MM.1S (cell line): ENCODE measurements around the gene TRUB2.

Experiments used
- DNase-seq: peaks from one replicate; pipeline ENCODE4 v3.0.0-alpha.2; 2015
- H2AFZ ChIP-seq: fragments of 300-600 bp; sonication (generic); 2 replicates; pipeline ENCODE4 v1.6.0; 2016; ENCODE audit warnings: antibody characterized with exemption, low read length
- H3F3A ChIP-seq: fragments of 300-600 bp; sonication (generic); 2 replicates; pipeline ENCODE4 v1.6.1; 2016; ENCODE audit warnings: mild to moderate bottlenecking, antibody characterized with exemption, low read length, moderate library complexity, mixed read lengths; ENCODE audit not compliant: insufficient read depth
- H3K27ac ChIP-seq: fragments of 300-600 bp; sonication (generic); 2 replicates; pipeline ENCODE4 v1.5.1; 2016; ENCODE audit warnings: mild to moderate bottlenecking, low read length
- H3K27me3 ChIP-seq: fragments of 300-600 bp; sonication (generic); replicated peaks from 2 replicates; pipeline ENCODE4 v1.6.0; 2016; ENCODE audit warnings: low read length; ENCODE audit not compliant: insufficient read depth
- H3K36me3 ChIP-seq: fragments of 300-600 bp; sonication (generic); replicated peaks from 2 replicates; pipeline ENCODE4 v1.6.1; 2016; ENCODE audit warnings: mild to moderate bottlenecking, low read length, mixed read lengths; ENCODE audit not compliant: insufficient read depth
- H3K4me1 ChIP-seq: fragments of 300-600 bp; sonication (generic); 2 replicates; pipeline ENCODE4 v1.6.1; 2016; ENCODE audit warnings: low read length, mixed read lengths
- H3K4me2 ChIP-seq: fragments of 300-600 bp; sonication (generic); 2 replicates; pipeline ENCODE4 v1.6.0; 2016; ENCODE audit warnings: low read depth, low read length
- H3K4me3 ChIP-seq: fragments of 300-600 bp; sonication (generic); 2 replicates; pipeline ENCODE4 v1.5.1; 2016; ENCODE audit warnings: low read length, mixed read lengths
- H3K79me2 ChIP-seq: fragments of 300-600 bp; sonication (generic); 2 replicates; pipeline ENCODE4 v1.6.1; 2016; ENCODE audit warnings: mixed run types, low read length, mixed read lengths
- H3K9ac ChIP-seq: fragments of 300-600 bp; sonication (generic); 2 replicates; pipeline ENCODE4 v1.6.1; 2016; ENCODE audit warnings: low read length, mixed read lengths
- H3K9me2 ChIP-seq: fragments of 300-600 bp; sonication (generic); replicated peaks from 2 replicates; pipeline ENCODE4 v1.6.1; 2016; ENCODE audit warnings: mild to moderate bottlenecking, low read length, mixed read lengths; ENCODE audit not compliant: insufficient read depth
- H3K9me3 ChIP-seq: fragments of 300-600 bp; sonication (generic); replicated peaks from 2 replicates; pipeline ENCODE4 v1.6.1; 2016; ENCODE audit warnings: mild to moderate bottlenecking, low read length, mixed read lengths; ENCODE audit not compliant: insufficient read depth
- H4K20me1 ChIP-seq: fragments of 300-600 bp; sonication (generic); 2 replicates; pipeline ENCODE4 v1.6.1; 2016; ENCODE audit warnings: mild to moderate bottlenecking, low read length, moderate library complexity, mixed read lengths; ENCODE audit not compliant: insufficient read depth
- CTCF ChIP-seq: fragments of 300-600 bp; sonication (generic); IDR thresholded peaks from 2 replicates; pipeline ENCODE4 v1.5.1; 2016; ENCODE audit warnings: antibody characterized with exemption, low read length, mixed read lengths
- EZH2 ChIP-seq: fragments of 300-600 bp; sonication (generic); optimal IDR thresholded peaks from 2 replicates; pipeline ENCODE3; 2017; ENCODE audit warnings: low read depth, mild to moderate bottlenecking, antibody characterized with exemption, low read length, mixed read lengths
- EZH2phosphoT487 ChIP-seq: fragments of 300-600 bp; sonication (generic); IDR thresholded peaks from 2 replicates; pipeline ENCODE4 v1.6.1; 2018; ENCODE audit warnings: antibody characterized with exemption, low read length

TRUB2 gene

DNA sequence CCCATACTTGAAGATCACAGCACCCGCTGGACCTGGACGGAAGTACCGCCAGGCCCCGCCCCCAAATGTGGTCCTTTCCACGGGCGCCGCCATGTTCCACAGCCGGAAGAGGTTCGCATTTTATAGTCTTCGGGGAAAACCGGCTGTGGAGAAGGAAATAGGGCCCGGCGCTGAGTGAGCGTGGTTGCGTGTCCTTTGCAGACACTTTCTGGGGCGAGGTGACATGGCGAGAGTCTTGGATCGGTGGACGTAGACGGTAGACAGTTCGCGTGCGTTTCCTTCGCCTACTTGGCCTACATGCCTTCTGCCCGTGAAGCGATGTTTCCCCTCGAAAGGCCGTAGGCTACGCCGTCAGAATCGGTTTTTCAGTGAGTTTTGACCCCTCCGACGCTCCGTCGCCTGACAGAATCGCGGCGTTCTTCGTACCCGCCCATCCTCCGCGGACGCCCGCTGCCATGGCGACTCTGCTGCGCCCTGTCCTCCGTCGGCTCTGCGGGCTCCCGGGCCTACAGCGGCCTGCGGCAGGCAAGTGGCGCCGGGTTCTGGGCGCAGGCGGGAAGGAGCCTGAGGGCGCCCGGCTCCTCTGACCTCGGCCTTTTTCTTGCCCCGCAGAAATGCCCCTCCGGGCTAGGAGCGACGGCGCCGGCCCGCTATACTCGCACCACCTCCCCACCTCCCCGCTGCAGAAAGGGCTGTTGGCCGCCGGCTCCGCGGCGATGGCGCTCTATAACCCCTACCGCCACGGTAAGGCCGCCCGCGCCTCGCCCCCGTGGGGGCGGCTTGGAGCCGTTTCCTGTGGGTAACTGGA lies at the start of gene TRUB2, which contains the start of gene COQ4:
TRUB2 (minus strand) TSS at position 44 of the 808 bp plus-strand sequence; CDS start at position 5, 39 bp downstream.
COQ4 (plus strand) TSS at position 436 of the 808 bp plus-strand sequence; CDS start at position 456, 20 bp downstream.
- peaks cover 11% of the 10 kb centered on the region for H3F3A ChIP-seq
- H3K4me1 ChIP-seq, result peaks cover 11% of the 10 kb centered on the region
- peak; percentile 94 for DNase-seq
- H3K9me2 ChIP-seq, result no peaks in the 10 kb centered on the region
- H3K4me3 ChIP-seq, result peak within 1 kb of the TSS; percentile 84
- no peaks in the 10 kb centered on the region for H4K20me1 ChIP-seq
- no peaks in the 10 kb centered on the region for H3K9me3 ChIP-seq
- H3K79me2 ChIP-seq, result peaks cover 47% of the 10 kb centered on the region
- H2AFZ ChIP-seq, result peak within 1 kb of the TSS; percentile 84
- H3K36me3 ChIP-seq, result no peaks in the 10 kb centered on the region
- TF ChIP-seq EZH2phosphoT487 (no peak), EZH2 (no peak), CTCF (no peak)
- no peaks in the 10 kb centered on the region for H3K27me3 ChIP-seq
- H3K4me2 ChIP-seq, result peak within 1 kb of the TSS; percentile 84
- H3K9ac ChIP-seq, result peak within 1 kb of the TSS; percentile 88
- peak within 1 kb of the TSS; percentile 87 for H3K27ac ChIP-seq

DNA sequence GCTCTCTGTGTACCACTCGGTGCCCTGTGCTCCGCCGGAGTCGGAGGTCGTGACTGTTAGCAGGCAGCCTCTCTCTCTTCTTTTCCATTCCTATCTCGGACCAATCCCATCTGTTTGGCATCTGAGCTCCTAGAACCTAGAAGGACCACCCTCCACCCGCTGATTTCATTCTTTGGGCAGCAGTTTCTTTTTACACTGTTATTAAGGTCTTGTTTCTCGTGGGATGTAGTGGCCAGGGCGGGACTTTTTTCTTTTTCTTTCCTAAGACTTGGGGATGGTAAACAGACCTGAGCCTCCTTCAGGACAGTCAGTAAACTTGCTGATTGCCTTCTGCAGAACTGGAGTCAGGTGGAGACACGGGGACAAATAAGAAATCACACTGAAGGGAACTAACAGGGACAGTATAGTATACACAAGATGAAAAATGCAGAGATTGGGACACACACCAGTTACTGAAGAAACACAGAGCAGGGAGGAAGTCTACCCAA lies 49.4 kb upstream of the TRUB2 start:
- Histone ChIP-seq H3K4me2 (peak overlapping the region; percentile 93), H3K79me2 (peaks cover 52% of the 10 kb centered on the region), H3K27ac (peak overlapping the region; percentile 6; the same call in 1 of the 2 replicates), H3K27me3 (no peaks in the 10 kb centered on the region), H3K4me1 (peaks cover 14% of the 10 kb centered on the region), H3K4me3 (peak overlapping the region; percentile 93), H3F3A (0 out of 2 replicates have a peak, but pooled peaks cover 6% of the 10 kb centered on the region), H2AFZ (peak overlapping the region; percentile 63), H3K36me3 (no peaks in the 10 kb centered on the region), H3K9me3 (no peaks in the 10 kb centered on the region), H4K20me1 (peaks cover 2% of the 10 kb centered on the region; the same call in 1 of the 2 replicates), H3K9me2 (no peaks in the 10 kb centered on the region), H3K9ac (peak overlapping the region; percentile 77)
- no peak for TF ChIP-seq EZH2
- TF ChIP-seq EZH2phosphoT487, result no peak
- no peak for TF ChIP-seq CTCF
- DNase-seq, result no peak

DNA sequence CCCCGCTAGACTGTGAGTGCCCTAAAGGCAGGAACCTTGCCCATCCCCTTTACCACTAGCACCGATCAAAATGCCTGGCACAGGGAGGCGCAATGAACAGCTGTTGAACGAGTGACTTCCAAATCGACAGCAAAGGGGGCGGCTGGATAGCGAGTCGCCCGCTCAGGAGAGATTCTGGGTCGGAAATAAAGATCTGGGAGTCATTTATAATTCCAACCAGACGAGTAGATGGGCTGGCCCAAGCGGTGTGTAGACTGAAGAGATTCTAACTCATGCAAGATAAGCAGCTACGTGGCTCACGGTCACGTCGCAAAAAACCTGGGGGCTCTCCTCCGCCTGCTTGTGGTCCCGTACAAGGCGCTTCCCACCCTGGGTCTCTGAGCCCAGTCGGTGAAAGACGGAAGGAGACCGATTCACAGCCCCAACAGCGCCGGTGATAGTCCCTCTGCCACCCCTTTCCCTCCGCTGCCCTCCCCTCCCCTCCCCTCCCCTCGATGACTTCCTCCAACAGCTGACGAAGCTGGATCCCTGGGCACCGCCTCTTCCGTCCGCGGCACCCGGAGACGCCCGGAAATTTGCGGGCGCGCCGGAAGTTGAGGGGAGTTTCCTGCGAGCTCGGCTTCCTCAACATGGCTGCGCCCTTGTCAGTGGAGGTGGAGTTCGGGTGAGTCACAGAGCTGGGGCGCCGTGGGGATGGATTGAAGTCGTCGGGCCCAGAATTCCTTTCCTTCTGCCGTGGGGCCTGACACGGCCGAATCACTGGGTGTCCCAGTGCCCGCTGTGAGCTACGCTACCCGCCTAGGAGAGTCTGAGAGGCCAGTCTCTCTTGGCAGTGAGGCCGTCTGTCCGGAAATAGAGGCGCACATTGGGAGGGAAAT lies 48.7 kb upstream of the TRUB2 start, which contains the start of gene URM1:
URM1 (plus strand) TSS at position 623 of the 878 bp plus-strand sequence; CDS start at position 630, 7 bp downstream.
- Histone ChIP-seq H3F3A (0 out of 2 replicates have a peak, but pooled peaks cover 6% of the 10 kb centered on the region), H3K4me2 (peak within 1 kb of the TSS; percentile 93), H3K4me3 (peak within 1 kb of the TSS; percentile 93), H2AFZ (peak within 1 kb of the TSS; percentile 85), H3K9ac (peak within 1 kb of the TSS; percentile 77), H3K36me3 (no peaks in the 10 kb centered on the region), H3K79me2 (peaks cover 47% of the 10 kb centered on the region), H3K27ac (peak within 1 kb of the TSS; percentile 31; the same call in 1 of the 2 replicates), H3K9me2 (no peaks in the 10 kb centered on the region), H3K4me1 (peaks cover 14% of the 10 kb centered on the region), H4K20me1 (peaks cover 2% of the 10 kb centered on the region; the same call in 1 of the 2 replicates), H3K9me3 (no peaks in the 10 kb centered on the region), H3K27me3 (no peaks in the 10 kb centered on the region)
- no peak for TF ChIP-seq EZH2
- no peak for TF ChIP-seq EZH2phosphoT487
- no peak; the same call in 1 of the 2 replicates for TF ChIP-seq CTCF
- DNase-seq, result peak; percentile 97
